GM10248 (cell line): ENCODE data around the gene ZBTB4.

Source experiments
- CTCF ChIA-PET: fragments of 300-600 bp; sonication (Branson Sonifier 250); formaldehyde crosslinking; extraction: SDS; loops from one replicate; lab custom pipeline; 2021; ENCODE audit warnings: antibody characterized with exemption; lab: Yijun Ruan, JAX
- POLR2A ChIA-PET: fragments of 350-650 bp; sonication (Branson Sonifier 250); formaldehyde crosslinking; extraction: SDS; loops from one replicate; lab custom pipeline; 2020; ENCODE audit warnings: antibody characterized with exemption; lab: Yijun Ruan, JAX
- DNase-seq: peaks from one replicate; pipeline ENCODE4 v3.0.0; 2012; ENCODE audit errors: extremely low spot score
- TF ChIP-seq, protein P1 (sequence below): IDR thresholded peaks from 2 replicates; pipeline ENCODE4 v1.5.1; 2012; ENCODE audit warnings: mild to moderate bottlenecking, low read depth; ENCODE audit errors: extremely low read depth, missing control alignments, control extremely low read depth

Gene ZBTB4

GRCh38 chr17:7419819-7420610 is 59.4 kb downstream of the ZBTB4 start, which contains the start of gene SPEM1:
Gene SPEM1, plus strand, starts transcription at chr17:7420324. Its CDS starts 61 bp downstream, at chr17:7420385.
- CTCF ChIA-PET, result interaction anchor here (0.9 to 1.4 kb wide), 6 partner anchors 12 to 267 kb away, joined by 3 read pairs; partner anchors contain the start of genes TMEM102 and TP53
- TF ChIP-seq, protein P1, sequence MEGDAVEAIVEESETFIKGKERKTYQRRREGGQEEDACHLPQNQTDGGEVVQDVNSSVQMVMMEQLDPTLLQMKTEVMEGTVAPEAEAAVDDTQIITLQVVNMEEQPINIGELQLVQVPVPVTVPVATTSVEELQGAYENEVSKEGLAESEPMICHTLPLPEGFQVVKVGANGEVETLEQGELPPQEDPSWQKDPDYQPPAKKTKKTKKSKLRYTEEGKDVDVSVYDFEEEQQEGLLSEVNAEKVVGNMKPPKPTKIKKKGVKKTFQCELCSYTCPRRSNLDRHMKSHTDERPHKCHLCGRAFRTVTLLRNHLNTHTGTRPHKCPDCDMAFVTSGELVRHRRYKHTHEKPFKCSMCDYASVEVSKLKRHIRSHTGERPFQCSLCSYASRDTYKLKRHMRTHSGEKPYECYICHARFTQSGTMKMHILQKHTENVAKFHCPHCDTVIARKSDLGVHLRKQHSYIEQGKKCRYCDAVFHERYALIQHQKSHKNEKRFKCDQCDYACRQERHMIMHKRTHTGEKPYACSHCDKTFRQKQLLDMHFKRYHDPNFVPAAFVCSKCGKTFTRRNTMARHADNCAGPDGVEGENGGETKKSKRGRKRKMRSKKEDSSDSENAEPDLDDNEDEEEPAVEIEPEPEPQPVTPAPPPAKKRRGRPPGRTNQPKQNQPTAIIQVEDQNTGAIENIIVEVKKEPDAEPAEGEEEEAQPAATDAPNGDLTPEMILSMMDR, result no peak
- no peak for DNase-seq
- POLR2A ChIA-PET, result no interaction called here

DNA sequence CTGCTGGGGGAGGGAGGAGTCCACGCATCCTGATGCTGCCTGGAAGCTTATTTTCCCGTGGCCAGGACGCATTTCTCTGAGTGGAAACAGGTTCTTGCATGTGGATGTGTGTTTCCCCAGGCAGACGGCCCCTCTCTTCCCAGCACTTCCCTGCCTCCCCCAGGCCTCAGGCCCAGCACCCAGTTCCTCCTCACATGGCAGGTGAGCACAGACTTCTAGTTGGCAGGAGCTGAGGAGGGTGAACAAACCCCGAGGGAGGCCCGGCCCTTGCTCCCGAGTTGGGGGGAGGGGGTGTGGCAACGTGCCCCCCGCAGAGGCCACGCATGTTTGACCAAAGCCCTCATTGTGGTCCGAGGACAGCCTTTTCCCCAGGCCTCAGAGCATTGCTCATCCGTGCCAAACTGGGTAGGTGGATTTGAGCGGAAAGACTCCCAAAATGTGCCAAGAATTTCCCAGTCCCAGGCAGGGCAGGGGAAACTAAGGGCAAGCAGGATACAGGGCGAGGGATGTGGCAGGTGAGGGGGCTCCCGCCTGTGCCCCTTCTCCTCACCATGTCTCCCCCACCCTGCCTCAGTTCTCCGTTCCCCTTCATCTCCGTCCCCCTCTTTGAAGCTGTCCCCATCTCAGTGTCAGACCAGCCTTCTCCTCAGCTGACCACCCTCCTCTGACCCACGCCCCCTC is 60.8 kb downstream of the ZBTB4 start:
- ChIA-PET CTCF (interaction anchor here (0.9 to 1.5 kb wide), 3 partner anchors 17 to 62 kb away, joined by 3 read pairs; partner anchors contain the start of gene TMEM102), POLR2A (interaction anchor here (0.6 kb wide), 1 partner anchor 46 kb away, joined by 4 read pairs; no protein-coding TSS in a partner anchor)

DNA sequence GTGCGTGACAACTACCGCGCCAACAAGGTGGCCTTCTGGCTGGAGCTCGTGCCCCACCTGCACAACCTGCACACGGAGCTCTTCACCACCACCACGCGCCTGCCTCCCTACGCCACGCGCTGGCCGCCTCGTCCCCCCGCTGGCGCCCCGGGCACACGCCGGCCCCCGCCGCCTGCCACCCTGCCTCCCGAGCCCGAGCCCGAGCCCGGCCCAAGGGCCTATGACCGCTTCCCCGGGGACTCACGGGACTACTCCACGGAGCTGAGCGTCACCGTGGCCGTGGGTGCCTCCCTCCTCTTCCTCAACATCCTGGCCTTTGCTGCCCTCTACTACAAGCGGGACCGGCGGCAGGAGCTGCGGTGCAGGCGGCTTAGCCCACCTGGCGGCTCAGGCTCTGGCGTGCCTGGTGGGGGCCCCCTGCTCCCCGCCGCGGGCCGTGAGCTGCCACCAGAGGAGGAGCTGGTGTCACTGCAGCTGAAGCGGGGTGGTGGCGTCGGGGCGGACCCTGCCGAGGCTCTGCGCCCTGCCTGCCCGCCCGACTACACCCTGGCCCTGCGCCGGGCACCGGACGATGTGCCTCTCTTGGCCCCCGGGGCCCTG is 62.3 kb downstream of the ZBTB4 start:
- POLR2A ChIA-PET, result no interaction called here
- no peak for DNase-seq
- TF ChIP-seq, protein P1, result no peak
- CTCF ChIA-PET, result interaction anchor here (0.6 kb wide), 1 partner anchor 61 kb away, joined by 3 read pairs; no protein-coding TSS in a partner anchor

More for the DNA sequence above, 60.8 kb downstream of the ZBTB4 start:
- DNase-seq, result no peak
- TF ChIP-seq, protein P1, result no peak

DNA sequence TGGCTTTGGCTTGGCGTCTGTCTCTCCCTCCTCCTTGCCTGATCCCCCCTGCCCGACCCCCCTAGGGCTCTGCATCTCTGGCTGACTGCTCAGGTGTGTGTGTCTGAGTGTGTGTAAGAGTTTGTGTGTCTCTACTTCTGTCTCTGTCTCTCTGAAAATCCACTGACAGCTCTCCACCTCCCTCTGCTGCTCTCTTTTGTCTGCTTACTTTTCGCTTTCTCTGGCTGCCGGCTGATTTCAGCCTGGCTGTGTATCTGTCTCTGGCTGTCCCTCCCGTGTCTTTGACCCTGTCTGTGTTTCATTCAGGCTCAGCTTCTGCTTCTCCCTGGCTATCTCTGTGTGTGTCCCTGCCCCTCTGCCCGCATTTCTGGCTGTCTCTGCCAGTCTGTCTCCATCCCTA is 63.1 kb downstream of the ZBTB4 start:
- POLR2A ChIA-PET, result interaction anchor here (0.6 kb wide), 1 partner anchor 68 kb away, joined by 4 read pairs; the partner anchor contains the start of gene POLR2A
- DNase-seq, result no peak
- TF ChIP-seq, protein P1, result peak; percentile 4
- CTCF ChIA-PET, result no interaction called here

DNA sequence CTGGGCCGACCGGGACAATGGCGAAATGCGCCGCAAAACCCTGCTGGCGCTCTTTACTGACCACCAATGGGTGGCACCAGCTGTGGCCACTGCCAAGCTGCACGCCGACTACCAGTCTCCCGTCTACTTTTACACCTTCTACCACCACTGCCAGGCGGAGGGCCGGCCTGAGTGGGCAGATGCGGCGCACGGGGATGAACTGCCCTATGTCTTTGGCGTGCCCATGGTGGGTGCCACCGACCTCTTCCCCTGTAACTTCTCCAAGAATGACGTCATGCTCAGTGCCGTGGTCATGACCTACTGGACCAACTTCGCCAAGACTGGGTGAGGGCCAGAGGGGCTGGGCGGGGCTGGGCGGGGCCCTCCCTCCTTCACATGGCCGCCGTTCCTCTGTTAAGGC is 63.6 kb downstream of the ZBTB4 start:
- DNase-seq, result no peak
- TF ChIP-seq, protein P1, result no peak
- CTCF ChIA-PET, result no interaction called here
- POLR2A ChIA-PET, result interaction anchor here (0.6 kb wide), 1 partner anchor 69 kb away, joined by 4 read pairs; the partner anchor contains the start of gene POLR2A

DNA sequence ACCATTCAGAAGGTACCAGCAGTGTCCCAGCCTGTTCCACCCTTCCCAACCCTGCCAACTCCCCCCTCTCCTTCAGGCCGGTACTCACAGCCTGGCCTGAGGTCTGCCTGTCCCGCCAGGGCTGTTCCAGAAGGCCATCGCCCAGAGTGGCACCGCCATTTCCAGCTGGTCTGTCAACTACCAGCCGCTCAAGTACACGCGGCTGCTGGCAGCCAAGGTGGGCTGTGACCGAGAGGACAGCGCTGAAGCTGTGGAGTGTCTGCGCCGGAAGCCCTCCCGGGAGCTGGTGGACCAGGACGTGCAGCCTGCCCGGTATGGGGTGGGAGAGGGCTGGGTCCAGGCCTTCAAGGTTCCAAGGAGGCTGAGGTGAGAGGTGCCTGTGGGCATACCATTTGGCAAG is 64.6 kb downstream of the ZBTB4 start:
- ChIA-PET CTCF (no interaction called here), POLR2A (no interaction called here)
- DNase-seq, result no peak
- TF ChIP-seq, protein P1, result no peak
